Neural crest cell (in vitro differentiated cells): ENCODE data around the gene SCAF8. TPM values are rescaled to one million over a fixed set of nuclear protein-coding genes. Genes with fewer than 3 reads are reported as not detected.
"Not testable (repeated sequence)": the region's sequence is repeated elsewhere in the genome, so short reads cannot be mapped to it uniquely, and the experiment has no call there.

Source experiments
- DNase-seq: peaks from one replicate; pipeline ENCODE4 v3.0.0; 2021; ENCODE audit warnings: low read depth, mixed read lengths, low spot score
- H3K27ac Mint-ChIP-seq: one replicate; pipeline ENCODE4 v1.8.0; 2021; ENCODE audit warnings: mild to moderate bottlenecking, mixed read lengths; ENCODE audit not compliant: unreplicated experiment
- H3K27me3 Mint-ChIP-seq: 2 replicates; pipeline ENCODE4 v1.8.0; 2021; ENCODE audit warnings: low read depth, mild to moderate bottlenecking, mixed read lengths
- H3K36me3 Mint-ChIP-seq: 2 replicates; pipeline ENCODE4 v1.8.0; 2021; ENCODE audit warnings: low read depth, mild to moderate bottlenecking, mixed read lengths
- H3K4me1 Mint-ChIP-seq: 2 replicates; pipeline ENCODE4 v1.8.0; 2021; ENCODE audit warnings: mixed read lengths
- H3K4me3 Mint-ChIP-seq: one replicate; pipeline ENCODE4 v1.8.0; 2021; ENCODE audit warnings: mild to moderate bottlenecking, mixed read lengths
- H3K9me3 Mint-ChIP-seq: 2 replicates; pipeline ENCODE4 v1.8.0; 2021; ENCODE audit warnings: mixed read lengths
- CTCF ChIP-seq: fragments of 200-600 bp; sonication (generic); conservative IDR thresholded peaks from 2 replicates; pipeline ENCODE4 v1.5.0; 2021; ENCODE audit warnings: antibody characterized with exemption, mild to moderate bottlenecking
- total RNA-seq: library from RNA; stranded (reverse); gene quantifications from 2 replicates; pipeline ENCODE4 v1.2.1, GENCODE V29; 2021

The SCAF8 gene
- total RNA-seq, 1 donor from 2014 or later = 63.6 TPM

- DNase-seq = no peak
- H3K27ac Mint-ChIP-seq = no peak overlapping the region
- no peaks in the 10 kb centered on the region for H3K36me3 Mint-ChIP-seq
- TF ChIP-seq CTCF = no peak
- no peaks in the 10 kb centered on the region for H3K27me3 Mint-ChIP-seq
- H3K9me3 Mint-ChIP-seq = no peaks in the 10 kb centered on the region
- H3K4me3 Mint-ChIP-seq = no peak overlapping the region
- H3K4me1 Mint-ChIP-seq = peaks cover 5% of the 10 kb centered on the region
Observed at GRCh38 chr6:154710689-154711088, 22.5 kb upstream of the SCAF8 start.

- TF ChIP-seq CTCF = no peak
- peaks cover 2% of the 10 kb centered on the region for H3K36me3 Mint-ChIP-seq
- peaks cover 8% of the 10 kb centered on the region for H3K9me3 Mint-ChIP-seq
- peaks cover 5% of the 10 kb centered on the region for H3K4me1 Mint-ChIP-seq
- H3K4me3 Mint-ChIP-seq = no peak overlapping the region
- H3K27me3 Mint-ChIP-seq = no peaks in the 10 kb centered on the region
- DNase-seq = no peak
- no peak overlapping the region for H3K27ac Mint-ChIP-seq
Observed at GRCh38 chr6:154715446-154715845, 17.8 kb upstream of the SCAF8 start.

- DNase-seq, H3K27me3 Mint-ChIP-seq, H3K4me1 Mint-ChIP-seq, H3K27ac Mint-ChIP-seq, H3K4me3 Mint-ChIP-seq, H3K36me3 Mint-ChIP-seq, H3K9me3 Mint-ChIP-seq: not testable (repeated sequence)
Observed at GRCh38 chr6:154716350-154716749, 16.9 kb upstream of the SCAF8 start.

GRCh38 chr6:154719433-154719832 lies 13.8 kb upstream of the SCAF8 start:
- Mint-ChIP-seq H3K4me3 (no peak overlapping the region), H3K36me3 (peaks cover 2% of the 10 kb centered on the region), H3K27me3 (no peaks in the 10 kb centered on the region), H3K9me3 (peaks cover 12% of the 10 kb centered on the region), H3K4me1 (peaks cover 3% of the 10 kb centered on the region), H3K27ac (no peak overlapping the region)
- TF ChIP-seq CTCF = no peak
- no peak for DNase-seq

DNA sequence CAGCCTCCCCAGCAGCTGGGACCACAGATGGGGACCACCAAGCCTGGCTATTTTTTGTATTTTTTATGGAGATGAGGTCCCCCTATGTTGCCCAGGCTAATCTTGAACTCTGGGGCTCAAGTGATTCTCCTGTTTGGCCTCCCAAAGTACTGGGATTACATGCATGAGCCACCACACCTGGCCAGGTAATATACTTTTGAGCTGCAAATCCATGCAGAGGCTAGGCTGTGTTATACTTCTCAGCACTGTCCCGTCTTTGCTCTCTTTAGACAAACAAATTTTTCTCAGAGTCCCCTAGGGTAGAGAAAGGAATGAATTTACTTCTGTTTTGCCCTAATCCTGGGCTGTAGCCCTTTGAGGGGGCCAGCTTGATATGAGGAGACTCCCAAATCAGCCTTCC lies 13.4 kb upstream of the SCAF8 start:
- peaks cover 3% of the 10 kb centered on the region for H3K4me1 Mint-ChIP-seq
- H3K27ac Mint-ChIP-seq = no peak overlapping the region
- H3K4me3 Mint-ChIP-seq = no peak overlapping the region
- DNase-seq = no peak
- no peak for TF ChIP-seq CTCF
- peaks cover 12% of the 10 kb centered on the region for H3K9me3 Mint-ChIP-seq
- H3K27me3 Mint-ChIP-seq = no peaks in the 10 kb centered on the region
- peaks cover 2% of the 10 kb centered on the region for H3K36me3 Mint-ChIP-seq

- H3K4me3 Mint-ChIP-seq = no peak overlapping the region
- TF ChIP-seq CTCF = no peak
- H3K27me3 Mint-ChIP-seq = no peaks in the 10 kb centered on the region
- peaks cover 2% of the 10 kb centered on the region for H3K36me3 Mint-ChIP-seq
- peaks cover 3% of the 10 kb centered on the region for H3K4me1 Mint-ChIP-seq
- no peak overlapping the region for H3K27ac Mint-ChIP-seq
- no peak for DNase-seq
- H3K9me3 Mint-ChIP-seq = peaks cover 12% of the 10 kb centered on the region
Observed at GRCh38 chr6:154721460-154721859, 11.8 kb upstream of the SCAF8 start.
